Stimulated activated CD4-positive, alpha-beta T cell treated with anti-CD3 and anti-CD28 coated beads, Interleukin-4, amount 100 ng/mL, for 4 hours (primary cell): ENCODE data around the gene DGKB.

Source experiments
- DNase-seq, 2 experiments: peaks; one replicate each; pipeline ENCODE4 v3.0.0-alpha.2; 2020

Gene DGKB

GRCh38 chr7:14818871-14819270 is 83.7 kb downstream of the DGKB start:
- DNase-seq, result no peak

GRCh38 chr7:14817829-14818614 is 84.5 kb downstream of the DGKB start:
- no peak for DNase-seq

- DNase-seq, result no peak
Observed at GRCh38 chr7:14807507-14807906, 95.0 kb downstream of the DGKB start.

GRCh38 chr7:14806891-14807290 is 95.7 kb downstream of the DGKB start:
- DNase-seq, result no peak

GRCh38 chr7:14805105-14805719 is 97.3 kb downstream of the DGKB start:
- no peak for DNase-seq

GRCh38 chr7:14800664-14801063 is 101.9 kb downstream of the DGKB start:
- no peak for DNase-seq

- no peak for DNase-seq
Observed at GRCh38 chr7:14793151-14793550, 109.4 kb downstream of the DGKB start.

- DNase-seq, result no peak
Observed at GRCh38 chr7:14787551-14787950, 115.0 kb downstream of the DGKB start.

- no peak for DNase-seq
Observed at GRCh38 chr7:14786314-14786895, 116.1 kb downstream of the DGKB start.

GRCh38 chr7:14777806-14778205 is 124.7 kb downstream of the DGKB start:
- DNase-seq, result no peak

- no peak for DNase-seq
Observed at GRCh38 chr7:14776266-14776665, 126.3 kb downstream of the DGKB start.

GRCh38 chr7:14773729-14774271 is 128.8 kb downstream of the DGKB start:
- DNase-seq, result no peak

- no peak for DNase-seq
Observed at GRCh38 chr7:14770614-14771013, 131.9 kb downstream of the DGKB start.

GRCh38 chr7:14769261-14769660 is 133.3 kb downstream of the DGKB start:
- no peak for DNase-seq

GRCh38 chr7:14767716-14768425 is 134.7 kb downstream of the DGKB start:
- DNase-seq, result no peak

GRCh38 chr7:14766747-14767146 is 135.8 kb downstream of the DGKB start:
- DNase-seq, result no peak

- no peak for DNase-seq
Observed at GRCh38 chr7:14765731-14766130, 136.8 kb downstream of the DGKB start.

- no peak for DNase-seq
Observed at GRCh38 chr7:14762561-14762960, 140.0 kb downstream of the DGKB start.

- DNase-seq, result no peak
Observed at GRCh38 chr7:14761510-14762296, 140.8 kb downstream of the DGKB start.

GRCh38 chr7:14760730-14761478 is 141.6 kb downstream of the DGKB start:
- DNase-seq, result no peak

- no peak for DNase-seq
Observed at GRCh38 chr7:14759785-14760184, 142.8 kb downstream of the DGKB start.

- no peak for DNase-seq
Observed at GRCh38 chr7:14754631-14755030, 147.9 kb downstream of the DGKB start.
